IMR-90 (cell line): ENCODE results near the gene UPF1. TPM values are rescaled to one million over a fixed set of nuclear protein-coding genes. Genes with fewer than 3 reads are reported as not detected.

Experiments
- ATAC-seq: fragments of 200-7000 bp; cut with Tn5 transposase; 2 replicates; pipeline ENCODE4 v1.9.1; 2020; ENCODE audit warnings: low read depth, mild to moderate bottlenecking, moderate library complexity
- BruUV-seq: library from RNA; stranded (reverse); fragments of 400-500 nt; replicated peaks from 2 replicates; lab custom pipeline; 2021; lab: Mats Ljungman, UMichigan
- CTCF ChIA-PET: fragments of 300-600 bp; formaldehyde crosslinking; extraction: SDS; loops from one replicate; lab custom pipeline; 2021; ENCODE audit warnings: antibody characterized with exemption; lab: Yijun Ruan, JAX
- POLR2A ChIA-PET: fragments of 300-600 bp; sonication (Branson Sonifier 250); formaldehyde crosslinking; loops from one replicate; lab custom pipeline; 2022; ENCODE audit warnings: antibody characterized with exemption; ENCODE audit not compliant: unreplicated experiment; lab: Charles Lee
- DNase-seq: peaks from one replicate; pipeline ENCODE4 v3.0.0; 2013
- H2AFZ ChIP-seq: replicated peaks from 2 replicates; pipeline ENCODE3; 2013; ENCODE audit warnings: low read length, mild to moderate bottlenecking; ENCODE audit not compliant: poor library complexity
- H2AK5ac ChIP-seq: 2 replicates; pipeline ENCODE4 v1.6.1; 2013; ENCODE audit warnings: low read depth, low read length, inconsistent platforms
- H2AK9ac ChIP-seq: replicated peaks from 2 replicates; pipeline ENCODE3; 2013; ENCODE audit warnings: mild to moderate bottlenecking, low read depth, low read length, moderate library complexity; ENCODE audit not compliant: poor library complexity
- H2BK120ac ChIP-seq: 2 replicates; pipeline ENCODE4 v1.6.1; 2013; ENCODE audit warnings: low read depth, low read length, inconsistent platforms
- H2BK15ac ChIP-seq: 3 replicates; pipeline ENCODE4 v1.6.1; 2013; ENCODE audit warnings: low read depth, low read length, inconsistent platforms
- H2BK20ac ChIP-seq: 2 replicates; pipeline ENCODE4 v1.6.1; 2013; ENCODE audit warnings: low read depth, mild to moderate bottlenecking, inconsistent platforms, low read length, moderate library complexity
- H2BK5ac ChIP-seq: 2 replicates; pipeline ENCODE4 v1.6.1; 2013; ENCODE audit warnings: mild to moderate bottlenecking, low read depth, low read length, inconsistent platforms; ENCODE audit not compliant: poor library complexity, severe bottlenecking
- H3K14ac ChIP-seq: replicated peaks from 2 replicates; pipeline ENCODE4 v1.6.1; 2013; ENCODE audit warnings: low read depth, low read length, inconsistent platforms
- H3K18ac ChIP-seq: 2 replicates; pipeline ENCODE4 v1.6.1; 2013; ENCODE audit warnings: low read depth, low read length, control low read depth
- H3K23ac ChIP-seq: 2 replicates; pipeline ENCODE4 v1.6.1; 2013; ENCODE audit warnings: low read depth, low read length, inconsistent platforms
- H3K27ac ChIP-seq: 2 replicates; pipeline ENCODE4 v1.5.1; 2013; ENCODE audit warnings: mild to moderate bottlenecking, control low read depth, low read length; ENCODE audit not compliant: insufficient read depth
- H3K27me3 ChIP-seq: 2 replicates; pipeline ENCODE4 v1.6.1; 2013; ENCODE audit warnings: low read length; ENCODE audit not compliant: control insufficient read depth, insufficient read depth
- H3K36me3 ChIP-seq: 2 replicates; pipeline ENCODE4 v1.6.1; 2013; ENCODE audit warnings: low read length, mixed read lengths; ENCODE audit not compliant: control insufficient read depth, insufficient read depth
- H3K4ac ChIP-seq: 2 replicates; pipeline ENCODE4 v1.6.1; 2013; ENCODE audit warnings: low read depth, low read length, inconsistent platforms
- H3K4me1 ChIP-seq: 2 replicates; pipeline ENCODE4 v1.6.1; 2013; ENCODE audit warnings: low read length, mixed read lengths; ENCODE audit not compliant: control insufficient read depth, insufficient read depth
- H3K4me2 ChIP-seq: 2 replicates; pipeline ENCODE4 v1.6.1; 2013; ENCODE audit warnings: low read depth, mild to moderate bottlenecking, control low read depth, low read length, moderate library complexity
- H3K4me3 ChIP-seq: 2 replicates; pipeline ENCODE4 v1.5.1; 2013; ENCODE audit warnings: low read depth, mild to moderate bottlenecking, control low read depth, low read length, moderate library complexity; ENCODE audit not compliant: insufficient read depth
- H3K56ac ChIP-seq: 2 replicates; pipeline ENCODE4 v1.6.1; 2013; ENCODE audit warnings: low read length, inconsistent platforms; ENCODE audit not compliant: insufficient read depth; ENCODE audit errors: extremely low read depth
- H3K79me1 ChIP-seq, 2 experiments: 2 replicates each; pipeline ENCODE4 v1.6.1; 2013; ENCODE audit warnings: low read length in 2 of 2, inconsistent platforms in 1 of 2, low read depth in 1 of 2
- H3K9ac ChIP-seq: 2 replicates; pipeline ENCODE4 v1.6.1; 2013; ENCODE audit warnings: low read depth, low read length, control low read depth
- H3K9me1 ChIP-seq: 2 replicates; pipeline ENCODE4 v1.6.1; 2013; ENCODE audit warnings: low read length, inconsistent platforms; ENCODE audit not compliant: insufficient read depth
- H3K9me3 ChIP-seq: 2 replicates; pipeline ENCODE4 v1.6.1; 2013; ENCODE audit warnings: low read length; ENCODE audit not compliant: control insufficient read depth, insufficient read depth
- H4K20me1 ChIP-seq: 2 replicates; pipeline ENCODE4 v1.6.1; 2013; ENCODE audit warnings: low read length, inconsistent platforms; ENCODE audit not compliant: insufficient read depth
- H4K5ac ChIP-seq: 2 replicates; pipeline ENCODE4 v1.6.1; 2013; ENCODE audit warnings: mild to moderate bottlenecking, low read depth, low read length, control low read depth
- H4K8ac ChIP-seq, 2 experiments: 2 replicates each; pipeline ENCODE4 v1.6.1; 2013; ENCODE audit warnings: low read depth in 2 of 2, low read length in 2 of 2, control low read depth in 1 of 2, inconsistent platforms in 1 of 2
- H4K91ac ChIP-seq: 2 replicates; pipeline ENCODE4 v1.6.1; 2013; ENCODE audit warnings: low read depth, low read length, inconsistent platforms; ENCODE audit not compliant: insufficient read depth
- BHLHE40 ChIP-seq: fragments of 150-350 bp; IDR thresholded peaks from 2 replicates; pipeline ENCODE4 v1.6.1; 2016; ENCODE audit warnings: mild to moderate bottlenecking, low read depth, low read length
- CEBPB ChIP-seq: IDR thresholded peaks from 2 replicates; pipeline ENCODE4 v1.6.1; 2012; ENCODE audit warnings: low read depth, low read length, improper control_type of control experiment
- CHD1 ChIP-seq: IDR thresholded peaks from 2 replicates; pipeline ENCODE4 v1.6.1; 2012; ENCODE audit warnings: low read depth, low read length, improper control_type of control experiment
- ELK1 ChIP-seq: fragments of 150-350 bp; IDR thresholded peaks from 2 replicates; pipeline ENCODE4 v1.6.1; 2016; ENCODE audit warnings: low read depth, mild to moderate bottlenecking, low read length, moderate library complexity, borderline replicate concordance
- FOS ChIP-seq: fragments of 150-350 bp; IDR thresholded peaks from 2 replicates; pipeline ENCODE4 v1.6.1; 2016; ENCODE audit warnings: low read depth, low read length
- MAFK ChIP-seq: IDR thresholded peaks from 2 replicates; pipeline ENCODE4 v1.6.1; 2012; ENCODE audit warnings: low read depth, low read length, improper control_type of control experiment
- NFE2L2 ChIP-seq: fragments of 150-350 bp; IDR thresholded peaks from 2 replicates; pipeline ENCODE4 v1.6.1; 2016; ENCODE audit warnings: low read depth, mild to moderate bottlenecking, low read length
- POLR2A ChIP-seq: IDR thresholded peaks from 2 replicates; pipeline ENCODE4 v1.6.1; 2012; ENCODE audit warnings: mild to moderate bottlenecking, low read depth, low read length
- RAD21 ChIP-seq: IDR thresholded peaks from 2 replicates; pipeline ENCODE4 v1.6.1; 2012; ENCODE audit warnings: low read length, improper control_type of control experiment
- RCOR1 ChIP-seq: IDR thresholded peaks from 2 replicates; pipeline ENCODE4 v1.6.1; 2012; ENCODE audit warnings: mild to moderate bottlenecking, low read length, improper control_type of control experiment; ENCODE audit not compliant: insufficient replicate concordance
- RFX5 ChIP-seq: IDR thresholded peaks from 2 replicates; pipeline ENCODE4 v1.8.0; 2012; ENCODE audit warnings: low read depth, mild to moderate bottlenecking, low read length, moderate library complexity
- SMC3 ChIP-seq: fragments of 150-350 bp; IDR thresholded peaks from 2 replicates; pipeline ENCODE4 v1.6.1; 2016; ENCODE audit warnings: low read depth, mild to moderate bottlenecking, antibody characterized with exemption, low read length, moderate library complexity
- WGBS, 2 experiments: methylation state at CpG; one replicate each; pipeline versions ENCODE4 v1.1.5 to v1.1.7; 2013; ENCODE audit warnings: missing lambda C conversion rate in 2 of 2; ENCODE audit not compliant: insufficient read length in 1 of 2; ENCODE audit errors: extremely low coverage in 2 of 2; 5-methylcytosine and 5-hydroxymethylcytosine counted together
- dilution Hi-C: fragments of 300-500 bp; cut with HindIII; formaldehyde crosslinking; loops from one replicate; pipeline ENCODE4 v1.14.3; 2018; ENCODE audit warnings: low sequenced_read_pairs; ENCODE audit not compliant: unreplicated experiment
- in situ Hi-C: fragments of 300-500 bp; cut with MboI; formaldehyde crosslinking; loops from 3 replicates; pipeline ENCODE4 v1.14.3; 2019; ENCODE audit warnings: low sequenced_read_pairs, inconsistent platforms, mixed read lengths
- intact Hi-C: fragments of 100-400 bp; cut with micrococcal nuclease; formaldehyde crosslinking; loops from 2 replicates; pipeline ENCODE4 v1.10.0; 2022
- polyA plus RNA-seq, 3 experiments: library from polyadenylated mRNA; depleted of rRNA; stranded (reverse); fragments of >200 nt; gene quantifications; 2 replicates each; pipeline ENCODE4 v1.2.3, GENCODE V29; 2012; ENCODE audit warnings: low replicate concordance in 1 of 3
- total RNA-seq: library from RNA; depleted of rRNA; stranded (reverse); fragments of >200 nt; gene quantifications from 2 replicates; pipeline ENCODE4 v1.2.3, GENCODE V29; 2012
- TF ChIP-seq, protein P1 (sequence below): fragments of 150-350 bp; IDR thresholded peaks from 2 replicates; pipeline ENCODE4 v1.6.1; 2017; ENCODE audit warnings: mild to moderate bottlenecking, antibody characterized with exemption, low read length, low read depth

UPF1 gene
- total and polyA plus RNA-seq, 2 of the 4 experiments (the other 2 are of a cell fraction): 31.2 to 50.3 TPM

DNA sequence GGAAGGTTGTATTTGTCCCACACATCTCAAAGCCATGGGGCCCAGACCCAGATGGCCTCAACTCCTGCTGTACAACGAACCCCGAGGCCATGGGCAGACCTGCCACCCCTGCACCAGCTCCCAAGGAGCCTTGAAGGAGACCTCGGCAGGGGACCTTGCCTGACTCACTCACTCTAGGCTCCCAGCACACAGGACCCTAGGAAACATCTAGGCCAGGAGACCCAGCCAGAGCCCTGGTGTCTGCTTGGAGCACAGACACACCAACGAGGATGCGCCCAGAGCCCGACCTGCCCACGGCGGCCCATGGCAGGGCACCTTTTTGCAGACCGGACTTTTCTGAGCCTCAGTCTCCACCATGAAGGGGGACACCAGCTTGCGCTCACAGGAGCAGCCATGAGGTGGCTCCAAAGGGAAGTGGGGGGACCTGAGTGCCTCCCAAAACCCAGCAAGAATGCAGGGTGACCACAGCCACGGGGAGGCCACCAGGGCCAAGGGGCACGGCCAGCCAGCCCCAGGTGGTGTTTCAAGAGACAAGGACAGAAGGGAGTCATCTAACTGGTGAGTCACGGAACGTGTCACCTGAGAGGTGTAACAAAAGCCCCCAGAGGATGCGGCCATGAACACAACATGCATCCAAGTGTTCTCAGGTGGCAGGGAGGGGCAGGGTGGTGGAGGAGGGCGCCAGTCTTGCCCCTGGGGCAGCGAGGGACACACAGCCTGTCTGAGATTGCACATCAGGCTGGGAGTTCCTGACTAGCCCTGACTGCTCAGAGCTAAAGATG is 69.1 kb downstream of the UPF1 start:
- no peak overlapping the region for H3K14ac ChIP-seq
- H2BK5ac ChIP-seq: no peak overlapping the region
- peaks cover 2% of the 10 kb centered on the region; the same call in 1 of the 2 replicates for H3K4me1 ChIP-seq
- no peaks in the 10 kb centered on the region for H3K9me3 ChIP-seq
- H3K4ac ChIP-seq: no peak overlapping the region
- BruUV-seq: no TSS peak
- no peak overlapping the region for H2BK15ac ChIP-seq
- no peak overlapping the region for H3K18ac ChIP-seq
- no peak overlapping the region for H4K5ac ChIP-seq
- DNase-seq (no peak), ATAC-seq (no peak)
- ChIA-PET POLR2A (interaction anchor here (0.5 kb wide), 1 partner anchor 344 kb away, joined by 5 read pairs; no protein-coding TSS in a partner anchor), CTCF (no interaction called here)
- dilution Hi-C loops (no loop called here), intact Hi-C loops (no loop called here), in situ Hi-C loops (no loop called here)
- peaks cover 28% of the 10 kb centered on the region for H4K20me1 ChIP-seq
- H4K8ac ChIP-seq: no peak overlapping the region
- no peaks in the 10 kb centered on the region; the same call in 1 of the 2 replicates for H3K27me3 ChIP-seq
- no peak overlapping the region for H3K4me2 ChIP-seq
- no peak overlapping the region for H3K9ac ChIP-seq
- no peak overlapping the region for H3K27ac ChIP-seq
- no peak overlapping the region for H2AFZ ChIP-seq
- 93% methylated on average over 12 of the region's 17 CpGs; no CpG with 5 or more reads in 1 of the 2 experiments for WGBS, 2 experiments
- no peaks in the 10 kb centered on the region for H3K9me1 ChIP-seq
- H3K4me3 ChIP-seq: no peak overlapping the region
- H2BK20ac ChIP-seq: no peak overlapping the region
- no peak for TF ChIP-seq FOS
- no peak for TF ChIP-seq RCOR1
- TF ChIP-seq POLR2A: no peak
- TF ChIP-seq BHLHE40: no peak
- TF ChIP-seq, protein P1, sequence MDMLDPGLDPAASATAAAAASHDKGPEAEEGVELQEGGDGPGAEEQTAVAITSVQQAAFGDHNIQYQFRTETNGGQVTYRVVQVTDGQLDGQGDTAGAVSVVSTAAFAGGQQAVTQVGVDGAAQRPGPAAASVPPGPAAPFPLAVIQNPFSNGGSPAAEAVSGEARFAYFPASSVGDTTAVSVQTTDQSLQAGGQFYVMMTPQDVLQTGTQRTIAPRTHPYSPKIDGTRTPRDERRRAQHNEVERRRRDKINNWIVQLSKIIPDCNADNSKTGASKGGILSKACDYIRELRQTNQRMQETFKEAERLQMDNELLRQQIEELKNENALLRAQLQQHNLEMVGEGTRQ: no peak
- TF ChIP-seq NFE2L2: no peak
- no peak for TF ChIP-seq MAFK
- TF ChIP-seq ELK1: no peak
- TF ChIP-seq RFX5: no peak
- TF ChIP-seq SMC3: no peak
- TF ChIP-seq RAD21: no peak
- TF ChIP-seq CHD1: no peak
- no peak for TF ChIP-seq CEBPB
- no peak overlapping the region for H3K56ac ChIP-seq
- H3K23ac ChIP-seq: no peak overlapping the region
- no peak overlapping the region for H4K91ac ChIP-seq
- no peak overlapping the region for H2BK120ac ChIP-seq
- no peak overlapping the region for H2AK5ac ChIP-seq
- H2AK9ac ChIP-seq: no peak overlapping the region
- peaks cover 0 to 3% of the 10 kb centered on the region in 2 experiments; a peak in 1 of 4 replicates for H3K79me1 ChIP-seq
- peaks cover 50% of the 10 kb centered on the region for H3K36me3 ChIP-seq
